Endodermal cell (in vitro differentiated cells): ENCODE measurements around the gene OR4K1. TPM values are rescaled to one million over a fixed set of nuclear protein-coding genes. Genes with fewer than 3 reads are reported as not detected.

Source experiments
- DNase-seq: peaks from one replicate; pipeline ENCODE4 v3.0.0-alpha.2; 2017
- H3K27ac ChIP-seq: 2 replicates; pipeline ENCODE4 v1.5.1; 2013; ENCODE audit warnings: mild to moderate bottlenecking, low read depth, low read length, moderate library complexity
- H3K27me3 ChIP-seq: 2 replicates; pipeline ENCODE4 v1.6.1; 2013; ENCODE audit warnings: mild to moderate bottlenecking, low read length, moderate library complexity; ENCODE audit not compliant: insufficient read depth, control insufficient read depth, poor library complexity, severe bottlenecking
- H3K36me3 ChIP-seq: 2 replicates; pipeline ENCODE4 v1.7.0; 2013; ENCODE audit warnings: mild to moderate bottlenecking, low read length, moderate library complexity; ENCODE audit not compliant: control insufficient read depth, insufficient read depth
- H3K4me1 ChIP-seq: one replicate; pipeline ENCODE4 v1.7.0; 2013; ENCODE audit warnings: low read length; ENCODE audit not compliant: control insufficient read depth, insufficient read depth
- H3K4me3 ChIP-seq: 2 replicates; pipeline ENCODE4 v1.5.1; 2013; ENCODE audit warnings: mild to moderate bottlenecking, low read length, moderate library complexity
- H3K9ac ChIP-seq: 2 replicates; pipeline ENCODE4 v1.6.1; 2013; ENCODE audit warnings: mild to moderate bottlenecking, low read length, moderate library complexity; ENCODE audit not compliant: poor library complexity, severe bottlenecking; ENCODE audit errors: extremely low read depth
- H3K9me3 ChIP-seq: 2 replicates; pipeline ENCODE4 v1.6.1; 2013; ENCODE audit warnings: mild to moderate bottlenecking, low read length, moderate library complexity; ENCODE audit not compliant: control insufficient read depth
- H3K27ac Mint-ChIP-seq: 2 replicates; pipeline ENCODE4 v1.8.0; 2020; ENCODE audit warnings: mixed read lengths
- H3K27me3 Mint-ChIP-seq: 2 replicates; pipeline ENCODE4 v1.8.0; 2021; ENCODE audit warnings: mild to moderate bottlenecking, mixed read lengths; ENCODE audit not compliant: insufficient read depth
- H3K36me3 Mint-ChIP-seq: 2 replicates; pipeline ENCODE4 v1.8.0; 2020; ENCODE audit warnings: low read depth, mixed read lengths
- H3K4me1 Mint-ChIP-seq: 2 replicates; pipeline ENCODE4 v1.8.0; 2020; ENCODE audit warnings: mixed read lengths
- H3K4me3 Mint-ChIP-seq: 2 replicates; pipeline ENCODE4 v1.8.0; 2020; ENCODE audit warnings: mild to moderate bottlenecking, moderate library complexity, mixed read lengths
- H3K9me3 Mint-ChIP-seq: 2 replicates; pipeline ENCODE4 v1.8.0; 2020; ENCODE audit warnings: mild to moderate bottlenecking, mixed read lengths
- CTCF ChIP-seq: fragments of 200-600 bp; sonication (generic); conservative IDR thresholded peaks from 2 replicates; pipeline ENCODE4 v1.5.0; 2021; ENCODE audit warnings: antibody characterized with exemption, mild to moderate bottlenecking
- WGBS, 2 experiments: methylation state at CpG; one replicate each; pipeline versions ENCODE4 v1.1.5 to v1.1.7; 2013; ENCODE audit warnings: missing lambda C conversion rate in 2 of 2, mixed read lengths in 1 of 2; ENCODE audit not compliant: insufficient coverage in 1 of 2, insufficient read length in 1 of 2; 5-methylcytosine and 5-hydroxymethylcytosine counted together
- total RNA-seq, 2 donors: library from RNA; stranded (reverse); fragmentation: NEBNext Ultra II Directional in 1 of 2; extraction: Animal tissue kit (Norgen Biotek cat#: 25700) in 1 of 2; gene quantifications; 2 replicates in 1 of 2; 3 replicates in 1 of 2; pipeline ENCODE4 v1.2.1, GENCODE V29; 2021

Gene OR4K1
- total RNA-seq, 2 donors from 2014 or later: not detected

- DNase-seq: no peak
- TF ChIP-seq CTCF: no peak
- Mint-ChIP-seq H3K27me3 (no peaks in the 10 kb centered on the region), H3K9me3 (peaks cover 87% of the 10 kb centered on the region), H3K27ac (no peak overlapping the region), H3K36me3 (no peaks in the 10 kb centered on the region), H3K4me1 (no peaks in the 10 kb centered on the region), H3K4me3 (no peak overlapping the region)
- no peak overlapping the region for H3K4me3 ChIP-seq
- H3K36me3 ChIP-seq: no peaks in the 10 kb centered on the region
- H3K9me3 ChIP-seq: peaks cover 88% of the 10 kb centered on the region
- H3K27ac ChIP-seq: no peak overlapping the region
- WGBS, 2 experiments: 74 to 86% methylated on average over 4 of the region's 4 CpGs
- no peak overlapping the region for H3K9ac ChIP-seq
- H3K4me1 ChIP-seq: no peaks in the 10 kb centered on the region
- no peaks in the 10 kb centered on the region for H3K27me3 ChIP-seq
Measured at GRCh38 chr14:19902409-19902808, 28.3 kb upstream of the OR4K1 start.

GRCh38 chr14:19906665-19907064 lies 24.1 kb upstream of the OR4K1 start:
- Mint-ChIP-seq H3K9me3 (peaks cover 97% of the 10 kb centered on the region), H3K4me3 (no peak overlapping the region), H3K27me3 (no peaks in the 10 kb centered on the region), H3K27ac (no peak overlapping the region), H3K36me3 (no peaks in the 10 kb centered on the region), H3K4me1 (no peaks in the 10 kb centered on the region)
- H3K27ac ChIP-seq: no peak overlapping the region
- H3K27me3 ChIP-seq: no peaks in the 10 kb centered on the region
- H3K9me3 ChIP-seq: peaks cover 93% of the 10 kb centered on the region
- DNase-seq: no peak
- TF ChIP-seq CTCF: no peak
- H3K4me1 ChIP-seq: no peaks in the 10 kb centered on the region
- H3K36me3 ChIP-seq: no peaks in the 10 kb centered on the region
- H3K9ac ChIP-seq: no peak overlapping the region
- H3K4me3 ChIP-seq: peak overlapping the region; percentile 22

- TF ChIP-seq CTCF: no peak
- no peaks in the 10 kb centered on the region for H3K4me1 Mint-ChIP-seq
- 26 to 40% methylated on average over 3 of the region's 3 CpGs for WGBS, 2 experiments
- H3K9me3 ChIP-seq: peaks cover 61% of the 10 kb centered on the region
- H3K4me1 ChIP-seq: no peaks in the 10 kb centered on the region
- H3K36me3 Mint-ChIP-seq: no peaks in the 10 kb centered on the region
- no peak overlapping the region for H3K27ac ChIP-seq
- no peak overlapping the region for H3K9ac ChIP-seq
- H3K27ac Mint-ChIP-seq: no peak overlapping the region
- peaks cover 89% of the 10 kb centered on the region for H3K9me3 Mint-ChIP-seq
- H3K4me3 ChIP-seq: no peak overlapping the region
- no peak overlapping the region for H3K4me3 Mint-ChIP-seq
- H3K27me3 Mint-ChIP-seq: no peaks in the 10 kb centered on the region
- no peaks in the 10 kb centered on the region for H3K27me3 ChIP-seq
- no peak for DNase-seq
- no peaks in the 10 kb centered on the region for H3K36me3 ChIP-seq
Measured at GRCh38 chr14:19911114-19911513, 19.6 kb upstream of the OR4K1 start.
